K562 (cell line): Measurements from ENCODE around the gene SLC13A1.

Experiments used
- BCOR ChIP-seq: fragments of 450-650 bp; IDR thresholded peaks from 2 replicates; pipeline ENCODE4 v1.6.1; 2016
- CREM ChIP-seq: IDR thresholded peaks from 2 replicates; pipeline ENCODE4 v1.6.1; 2014; ENCODE audit warnings: antibody characterized with exemption, low read depth
- SRF ChIP-seq, 2 experiments: fragments of 250-450, 450-650 bp in 1 of 2; sonication (Bioruptor Pico) in 1 of 2; sonication (generic) in 1 of 2; formaldehyde crosslinking; IDR thresholded peaks; 2 replicates each; pipeline versions ENCODE4 v1.5.0 to v1.5.1; 2020 to 2022; ENCODE audit warnings: mild to moderate bottlenecking in 1 of 2, missing genetic modification reagents in 1 of 2

GRCh38 chr7:123131556-123131955 is 68.2 kb downstream of the SLC13A1 start:
- TF ChIP-seq SRF (CRISPR knock-in tag; IDR thresholded peaks at IDR 0.05) (no peak), CREM (no peak), BCOR (no peak)
